SH-SY5Y (cell line): ENCODE results near the gene ACKR4.

Source experiments
- GATA2 ChIP-seq: IDR thresholded peaks from 2 replicates; pipeline ENCODE4 v1.6.1; 2011; ENCODE audit warnings: mild to moderate bottlenecking, low read depth, low read length
- GATA3 ChIP-seq: IDR thresholded peaks from 2 replicates; pipeline ENCODE4 v1.6.1; 2011; ENCODE audit warnings: low read depth, mild to moderate bottlenecking, low read length, moderate library complexity

ACKR4 gene

GRCh38 chr3:132596816-132597433 is at the start of gene ACKR4:
TSS of gene ACKR4 (plus strand) at chr3:132597270. CDS start at chr3:132600398, 3,128 bp downstream.
- TF ChIP-seq GATA2 (no peak), GATA3 (no peak)

GRCh38 chr3:132549169-132549568 is 47.9 kb upstream of the ACKR4 start:
- TF ChIP-seq GATA2 (no peak), GATA3 (no peak)

GRCh38 chr3:132549890-132550578 is 47.0 kb upstream of the ACKR4 start:
- TF ChIP-seq GATA2 (no peak), GATA3 (no peak)

- TF ChIP-seq GATA2 (no peak), GATA3 (no peak)
Observed at GRCh38 chr3:132550579-132551305, 46.3 kb upstream of the ACKR4 start.

GRCh38 chr3:132553826-132554225 is 43.2 kb upstream of the ACKR4 start:
- TF ChIP-seq GATA3 (no peak), GATA2 (no peak)

- TF ChIP-seq GATA3, result no peak
- TF ChIP-seq GATA2, result no peak
Observed at GRCh38 chr3:132554437-132554836, 42.6 kb upstream of the ACKR4 start.

GRCh38 chr3:132555306-132556035 is 41.6 kb upstream of the ACKR4 start:
- no peak for TF ChIP-seq GATA3
- TF ChIP-seq GATA2, result no peak

GRCh38 chr3:132556508-132557159 is 40.4 kb upstream of the ACKR4 start:
- TF ChIP-seq GATA2 (no peak), GATA3 (no peak)

- no peak for TF ChIP-seq GATA2
Observed at GRCh38 chr3:132561003-132561402, 36.1 kb upstream of the ACKR4 start.

GRCh38 chr3:132563420-132564069 is 33.5 kb upstream of the ACKR4 start:
- TF ChIP-seq GATA3, result no peak
- TF ChIP-seq GATA2, result no peak

- TF ChIP-seq GATA3, result no peak
- no peak for TF ChIP-seq GATA2
Observed at GRCh38 chr3:132564070-132564465, 33.0 kb upstream of the ACKR4 start.

- TF ChIP-seq GATA3, result no peak
- TF ChIP-seq GATA2, result no peak
Observed at GRCh38 chr3:132568422-132568821, 28.6 kb upstream of the ACKR4 start.

GRCh38 chr3:132569153-132569552 is 27.9 kb upstream of the ACKR4 start:
- TF ChIP-seq GATA2 (no peak), GATA3 (no peak)
